ENCODE measurements around the gene ZNF317.

GRCh38 chr19:9175326-9175725 lies 35.1 kb downstream of the ZNF317 start:
- TF ChIP-seq CTCF (IDR thresholded peaks at IDR 0.05) (no peak), POLR2A (IDR thresholded peaks at IDR 0.05) (no peak), EP300 (IDR thresholded peaks at IDR 0.05) (no peak), POLR2AphosphoS5 (IDR thresholded peaks at IDR 0.05) (no peak)
